HG03108 (cell line): Measurements from ENCODE around the gene LTB.

Source experiments
- ATAC-seq: cut with Tn5 transposase; IDR thresholded peaks from one replicate; pipeline ENCODE4 v1.9.1; 2021; ENCODE audit warnings: moderate library complexity; ENCODE audit not compliant: unreplicated experiment

Gene LTB

GRCh38 chr6:31531771-31532643 lies 50.2 kb downstream of the LTB start:
- no peak for ATAC-seq

DNA sequence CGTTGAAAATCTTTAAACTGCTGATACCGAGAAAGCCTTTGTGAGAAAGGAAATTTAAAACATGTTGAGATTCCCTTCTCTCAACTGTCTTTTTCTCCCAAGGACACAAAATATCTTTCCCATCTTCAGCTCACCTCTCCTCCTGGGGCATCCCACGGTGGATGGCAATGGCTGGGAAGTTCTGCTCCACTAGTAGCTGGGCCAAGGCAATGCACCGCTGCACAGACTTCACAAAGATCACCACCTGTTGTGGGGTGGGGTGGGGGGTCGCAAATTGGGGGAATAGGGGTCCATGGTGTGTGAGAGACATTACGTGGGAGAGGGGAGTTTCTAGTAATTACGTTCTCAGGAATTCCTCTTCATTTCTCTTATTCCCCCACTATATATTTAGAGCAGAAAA lies 51.1 kb downstream of the LTB start:
- ATAC-seq: no peak

DNA sequence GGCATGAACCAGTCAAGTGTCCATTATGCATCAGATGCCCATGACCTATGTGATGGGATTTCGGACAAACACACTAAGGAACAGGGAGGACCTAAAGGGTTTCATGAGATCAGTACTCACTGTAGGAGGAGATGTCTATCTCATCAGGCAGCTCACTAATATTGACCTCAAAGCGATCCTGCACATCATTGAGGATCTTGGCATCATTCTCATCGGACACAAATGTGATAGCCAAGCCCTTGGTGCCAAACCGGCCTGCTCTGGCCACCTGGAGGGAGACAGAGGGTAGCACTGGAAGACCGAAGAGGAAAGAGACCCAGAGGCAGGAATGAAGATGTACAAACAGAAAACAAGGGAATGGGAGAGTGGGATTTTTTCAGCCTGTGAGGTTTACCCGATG lies 51.6 kb downstream of the LTB start:
- ATAC-seq: no peak
